CD14-positive monocyte (primary cell): ENCODE measurements around the gene BPTF. TPM values are rescaled to one million over a fixed set of nuclear protein-coding genes. Genes with fewer than 3 reads are reported as not detected.

Source experiments
- DNase-seq, 3 donors: peaks; one replicate each; pipeline ENCODE4 v3.0.0-alpha.2; 2011 to 2022
- H2AFZ ChIP-seq: 2 replicates; pipeline ENCODE4 v1.6.0; 2012; ENCODE audit warnings: mild to moderate bottlenecking, low read depth, low read length, inconsistent platforms; ENCODE audit not compliant: insufficient read depth, poor library complexity, severe bottlenecking
- H3K27ac ChIP-seq, 2 donors: 1 replicate in 1 of 2; 2 replicates in 1 of 2; pipeline ENCODE4 v1.5.1; 2012 to 2013; ENCODE audit warnings: low read length in 2 of 2, control low read depth in 1 of 2, inconsistent platforms in 1 of 2, low read depth in 1 of 2, mild to moderate bottlenecking in 1 of 2
- H3K27me3 ChIP-seq, 2 donors: one replicate each; pipeline versions ENCODE4 v1.6.0 to v1.6.1; 2011 to 2013; ENCODE audit warnings: low read length in 2 of 2; ENCODE audit not compliant: control insufficient read depth in 2 of 2, insufficient read depth in 2 of 2
- H3K36me3 ChIP-seq, 2 donors: replicated peaks in 1 of 2; 1 replicate in 1 of 2; 2 replicates in 1 of 2; pipeline versions ENCODE4 v1.5.1 to v1.6.1; 2012 to 2013; ENCODE audit warnings: low read length in 2 of 2, control low read depth in 1 of 2, inconsistent platforms in 1 of 2, mild to moderate bottlenecking in 1 of 2; ENCODE audit not compliant: insufficient read depth in 2 of 2, control insufficient read depth in 1 of 2
- H3K4me1 ChIP-seq, 2 donors: 1 replicate in 1 of 2; 2 replicates in 1 of 2; pipeline versions ENCODE4 v1.5.1 to v1.6.1; 2012 to 2013; ENCODE audit warnings: low read length in 2 of 2, control low read depth in 1 of 2, inconsistent platforms in 1 of 2, mild to moderate bottlenecking in 1 of 2, moderate library complexity in 1 of 2; ENCODE audit not compliant: insufficient read depth in 2 of 2, control insufficient read depth in 1 of 2
- H3K4me2 ChIP-seq: replicated peaks from 2 replicates; pipeline ENCODE3; 2012; ENCODE audit warnings: low read length, moderate library complexity, mild to moderate bottlenecking; ENCODE audit not compliant: poor library complexity, severe bottlenecking; ENCODE audit errors: extremely low read depth
- H3K4me3 ChIP-seq, 3 experiments: fragments of 200-600 bp in 1 of 3; sonication (generic) in 1 of 3; replicated peaks in 1 of 3; 1 replicate in 2 of 3; 2 replicates in 1 of 3; pipeline ENCODE4 v1.5.1; 2011 to 2013; ENCODE audit warnings: low read length in 3 of 3, mild to moderate bottlenecking in 3 of 3, control low read depth in 2 of 3, low read depth in 2 of 3, inconsistent platforms in 1 of 3, moderate library complexity in 1 of 3
- H3K79me2 ChIP-seq: 2 replicates; pipeline ENCODE4 v1.6.0; 2012; ENCODE audit warnings: mild to moderate bottlenecking, control low read depth, inconsistent platforms, low read length, moderate library complexity; ENCODE audit not compliant: insufficient read depth
- H3K9ac ChIP-seq: 2 replicates; pipeline ENCODE4 v1.6.0; 2017; ENCODE audit warnings: low read length, mild to moderate bottlenecking; ENCODE audit not compliant: insufficient read depth, poor library complexity, severe bottlenecking
- H3K9me3 ChIP-seq, 2 donors: replicated peaks in 1 of 2; 1 replicate in 1 of 2; 2 replicates in 1 of 2; pipeline versions ENCODE4 v1.5.1 to v1.6.1; 2012 to 2013; ENCODE audit warnings: low read length in 2 of 2, control low read depth in 1 of 2; ENCODE audit not compliant: control insufficient read depth in 1 of 2, insufficient read depth in 1 of 2
- H4K20me1 ChIP-seq: 2 replicates; pipeline ENCODE4 v1.6.0; 2012; ENCODE audit warnings: mild to moderate bottlenecking, low read length, control low read depth, moderate library complexity; ENCODE audit not compliant: insufficient read depth
- H3K27ac Mint-ChIP-seq, 7 donors: one replicate each; pipeline ENCODE4 v1.8.0; 2020; ENCODE audit warnings: mild to moderate bottlenecking in 7 of 7, mixed read lengths in 7 of 7, moderate library complexity in 6 of 7, inconsistent platforms in 2 of 7
- H3K27me3 Mint-ChIP-seq, 3 donors: one replicate each; pipeline ENCODE4 v1.8.0; 2021 to 2022; ENCODE audit warnings: low read depth in 3 of 3, mild to moderate bottlenecking in 3 of 3, mixed read lengths in 3 of 3, moderate library complexity in 3 of 3, inconsistent platforms in 1 of 3
- H3K36me3 Mint-ChIP-seq, 2 donors: one replicate each; pipeline ENCODE4 v1.8.0; 2020; ENCODE audit warnings: mixed read lengths in 2 of 2, inconsistent platforms in 1 of 2, mild to moderate bottlenecking in 1 of 2
- H3K4me1 Mint-ChIP-seq: one replicate; pipeline ENCODE4 v1.8.0; 2020; ENCODE audit warnings: mild to moderate bottlenecking, mixed read lengths
- H3K4me3 Mint-ChIP-seq, 2 donors: one replicate each; pipeline ENCODE4 v1.8.0; 2020; ENCODE audit warnings: mild to moderate bottlenecking in 2 of 2, mixed read lengths in 2 of 2, moderate library complexity in 1 of 2
- H3K9me3 Mint-ChIP-seq, 7 donors: one replicate each; pipeline ENCODE4 v1.8.0; 2020 to 2022; ENCODE audit warnings: mixed read lengths in 7 of 7, mild to moderate bottlenecking in 6 of 7, moderate library complexity in 6 of 7, inconsistent platforms in 2 of 7
- CTCF ChIP-seq: fragments of 200-600 bp; IDR thresholded peaks from one replicate; pipeline ENCODE4 v1.8.0; 2022; ENCODE audit warnings: antibody characterized with exemption, mild to moderate bottlenecking
- WGBS: methylation state at CpG from one replicate; pipeline ENCODE4 v1.1.5; 2013; ENCODE audit warnings: missing lambda C conversion rate; ENCODE audit not compliant: insufficient coverage; 5-methylcytosine and 5-hydroxymethylcytosine counted together
- intact Hi-C, 2 donors: fragments of 100-400 bp; cut with micrococcal nuclease; formaldehyde crosslinking; loops; one replicate each; pipeline versions ENCODE4 v1.15.0 to v1.15.1; 2023
- polyA plus RNA-seq, 3 donors: library from polyadenylated mRNA; depleted of rRNA in 1 of 3; unstranded in 2 of 3; stranded (reverse) in 1 of 3; fragments of 300-500 nt in 2 of 3; fragments of >200 nt in 1 of 3; fragmentation: Illumina TruSeq in 2 of 3; gene quantifications; 1 replicate in 2 of 3; 2 replicates in 1 of 3; pipeline ENCODE4 v1.2.3, GENCODE V29; 2012 to 2021

BPTF gene
- polyA plus RNA-seq, 3 donors = 1.9 to 51.1 (median 4.5) TPM

- H3K9ac ChIP-seq = no peak overlapping the region
- WGBS = 80% methylated on average over 4 of the region's 4 CpGs
- Mint-ChIP-seq H3K27ac (peak overlapping the region in 2 of 7 donors; percentile 39 to 56), H3K36me3 (peaks cover 2 to 16% of the 10 kb centered on the region in 2 donors), H3K27me3 (no peaks in the 10 kb centered on the region), H3K4me3 (no peak overlapping the region), H3K4me1 (peaks cover 77% of the 10 kb centered on the region), H3K9me3 (no peaks in the 10 kb centered on the region)
- peaks cover 100% of the 10 kb centered on the region for H3K79me2 ChIP-seq
- H3K4me3 ChIP-seq = no peak overlapping the region
- H3K36me3 ChIP-seq = peaks cover 0 to 9% of the 10 kb centered on the region in 2 donors
- H2AFZ ChIP-seq = no peak overlapping the region
- H3K9me3 ChIP-seq = no peaks in the 10 kb centered on the region
- no peak for TF ChIP-seq CTCF
- no peak for DNase-seq
- peaks cover 75% of the 10 kb centered on the region for H4K20me1 ChIP-seq
- peak overlapping the region in 1 of 2 donors; percentile 31 for H3K27ac ChIP-seq
- peaks cover 30 to 47% of the 10 kb centered on the region in 2 donors for H3K4me1 ChIP-seq
- intact Hi-C loops = no loop called here
- no peak overlapping the region for H3K4me2 ChIP-seq
- H3K27me3 ChIP-seq = no peaks in the 10 kb centered on the region
Measured at GRCh38 chr17:67831268-67831667, 6.0 kb downstream of the BPTF start.

GRCh38 chr17:67833134-67833533 is 7.8 kb downstream of the BPTF start:
- no CpG with 5 or more reads among the region's 3 CpGs for WGBS
- Histone ChIP-seq H3K27ac (no peak overlapping the region), H3K4me2 (no peak overlapping the region), H3K79me2 (peaks cover 100% of the 10 kb centered on the region), H3K4me1 (peaks cover 20 to 29% of the 10 kb centered on the region in 2 donors), H3K4me3 (no peak overlapping the region), H3K9ac (no peak overlapping the region), H3K27me3 (no peaks in the 10 kb centered on the region), H3K36me3 (peaks cover 0 to 9% of the 10 kb centered on the region in 2 donors), H4K20me1 (peaks cover 90% of the 10 kb centered on the region), H2AFZ (no peak overlapping the region), H3K9me3 (no peaks in the 10 kb centered on the region)
- DNase-seq = no peak
- intact Hi-C loops = no loop called here
- Mint-ChIP-seq H3K36me3 (peaks cover 2 to 13% of the 10 kb centered on the region in 2 donors), H3K27ac (peak overlapping the region in 3 of 7 donors; percentile 30 to 61 (median 58)), H3K27me3 (peaks cover 0 to 1% (median 0%) of the 10 kb centered on the region in 3 donors), H3K4me1 (peaks cover 61% of the 10 kb centered on the region), H3K9me3 (no peaks in the 10 kb centered on the region), H3K4me3 (no peak overlapping the region)
- no peak for TF ChIP-seq CTCF
